Effector CD4-positive, alpha-beta T cell (primary cell): ENCODE data around the gene SMYD3.
"Not testable (repeated sequence)": the region's sequence is repeated elsewhere in the genome, so short reads cannot be mapped to it uniquely, and the experiment has no call there.

Experiments used
- DNase-seq: peaks from one replicate; pipeline ENCODE4 v3.0.0-alpha.2; 2020

SMYD3 gene

GRCh38 chr1:246416261-246416660 is 90.8 kb downstream of the SMYD3 start:
- DNase-seq: no peak

DNA sequence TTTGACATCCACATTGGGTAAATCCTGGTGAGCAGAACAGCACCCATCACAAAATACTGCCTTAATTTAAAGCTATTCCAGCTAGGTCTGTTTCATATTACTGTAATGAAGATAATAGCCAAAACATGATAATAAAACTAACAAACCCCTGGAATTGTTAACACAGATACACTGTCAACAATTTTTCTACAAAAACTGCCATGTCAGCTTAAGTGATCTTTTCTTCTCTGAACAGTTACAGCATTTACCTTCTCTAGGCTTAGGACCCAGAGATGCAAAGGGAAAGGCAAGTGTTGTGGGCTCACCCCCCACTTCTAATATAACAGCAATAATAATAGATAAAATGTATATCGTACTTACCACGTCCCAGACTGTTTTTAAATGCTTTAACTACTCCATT is 92.1 kb downstream of the SMYD3 start:
- DNase-seq: no peak

- DNase-seq: no peak
Measured at GRCh38 chr1:246413430-246413829, 93.6 kb downstream of the SMYD3 start.

DNA sequence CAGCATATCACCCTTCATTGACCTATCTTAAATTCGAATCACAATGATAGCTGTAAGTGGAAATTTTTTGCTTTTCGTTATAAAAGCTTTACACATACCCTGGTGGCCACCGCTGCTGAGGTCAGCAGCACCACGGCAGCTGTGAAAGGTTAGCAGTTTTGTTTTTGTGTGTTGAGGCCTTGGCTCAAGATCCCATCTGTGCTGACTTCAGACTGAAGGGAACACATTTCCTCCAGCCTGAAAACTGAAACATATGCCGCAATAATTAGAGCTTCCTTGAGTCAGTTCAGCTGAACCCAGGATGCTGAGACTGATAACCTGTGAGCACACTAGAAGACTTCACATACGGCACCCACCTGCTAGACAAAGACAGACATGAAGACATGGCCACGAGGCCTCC is 103.0 kb downstream of the SMYD3 start:
- DNase-seq: no peak

DNA sequence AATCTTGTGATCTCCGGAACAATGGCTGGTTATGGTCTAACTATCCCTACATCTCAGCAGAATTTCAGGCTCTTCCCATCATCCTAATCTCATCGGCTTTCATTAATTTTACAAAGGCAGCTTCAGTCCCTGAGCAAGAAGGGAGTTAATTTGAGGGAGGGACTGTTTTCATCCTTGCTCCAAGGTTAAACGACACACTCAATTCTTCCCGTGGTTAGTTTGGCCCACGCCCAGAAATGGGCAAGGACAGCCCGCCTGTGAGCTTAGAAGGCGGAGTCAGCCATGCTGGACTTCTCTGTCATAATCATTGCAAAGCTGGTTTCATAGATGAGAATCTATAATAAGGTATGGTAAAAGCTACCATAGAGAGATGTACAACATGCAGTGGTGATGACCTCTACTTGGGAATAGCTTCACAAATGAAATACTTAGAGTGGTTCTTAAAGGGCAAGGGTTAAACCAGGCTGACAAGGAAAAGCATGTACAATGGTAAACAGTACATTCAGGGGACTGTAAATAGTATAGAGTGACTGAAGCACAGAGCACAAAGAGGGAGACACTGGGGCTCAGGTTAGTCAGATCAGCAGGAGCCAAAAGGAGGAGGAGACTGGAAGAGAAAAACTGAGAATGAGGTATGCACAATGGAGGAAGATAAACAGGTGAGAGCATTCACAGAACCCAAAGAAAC is 108.8 kb downstream of the SMYD3 start:
- DNase-seq: no peak

GRCh38 chr1:246397046-246397445 is 110.0 kb downstream of the SMYD3 start:
- DNase-seq: no peak

- no peak for DNase-seq
Measured at GRCh38 chr1:246396322-246396721, 110.8 kb downstream of the SMYD3 start.

- no peak for DNase-seq
Measured at GRCh38 chr1:246394121-246394520, 113.0 kb downstream of the SMYD3 start.

DNA sequence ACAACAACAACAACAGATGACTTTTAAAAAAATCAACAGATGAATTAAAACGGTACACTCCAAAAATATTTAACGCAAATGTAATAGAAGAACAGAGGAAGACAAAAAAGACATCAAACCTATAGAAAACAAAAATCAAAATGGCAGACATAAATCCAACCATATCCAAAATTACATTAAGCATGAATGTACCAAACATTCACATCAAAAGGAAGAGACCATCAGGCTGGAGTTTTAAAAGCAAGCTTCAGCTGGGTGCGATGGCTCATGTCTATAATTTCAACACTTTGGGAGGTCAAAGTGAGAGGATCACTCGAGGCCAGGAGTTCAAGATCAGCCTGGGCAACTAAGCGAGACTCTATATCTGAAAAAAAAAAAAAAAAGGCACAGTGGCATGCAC is 116.2 kb downstream of the SMYD3 start:
- no peak for DNase-seq

DNA sequence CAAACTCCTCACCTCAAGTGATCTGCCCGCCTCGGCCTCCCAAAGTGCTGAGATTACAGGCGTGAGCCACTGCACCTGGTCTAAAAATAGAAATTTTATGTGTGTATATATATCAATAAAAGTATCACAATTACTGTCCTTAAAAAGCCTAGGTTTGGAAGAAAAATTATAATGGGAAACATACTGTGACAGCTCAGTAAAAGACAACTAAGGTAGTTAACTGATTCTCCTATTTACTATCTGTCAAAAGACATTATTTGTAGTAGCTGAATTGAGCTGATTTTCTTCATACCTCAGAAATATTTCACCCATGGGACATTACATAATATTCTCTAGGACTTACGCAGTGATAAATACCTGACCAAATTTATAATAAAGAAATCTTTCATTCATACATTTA is 122.5 kb downstream of the SMYD3 start:
- no peak for DNase-seq

GRCh38 chr1:246383791-246384190 is 123.3 kb downstream of the SMYD3 start:
- no peak for DNase-seq

GRCh38 chr1:246383239-246383589 is 123.9 kb downstream of the SMYD3 start:
- no peak for DNase-seq

DNA sequence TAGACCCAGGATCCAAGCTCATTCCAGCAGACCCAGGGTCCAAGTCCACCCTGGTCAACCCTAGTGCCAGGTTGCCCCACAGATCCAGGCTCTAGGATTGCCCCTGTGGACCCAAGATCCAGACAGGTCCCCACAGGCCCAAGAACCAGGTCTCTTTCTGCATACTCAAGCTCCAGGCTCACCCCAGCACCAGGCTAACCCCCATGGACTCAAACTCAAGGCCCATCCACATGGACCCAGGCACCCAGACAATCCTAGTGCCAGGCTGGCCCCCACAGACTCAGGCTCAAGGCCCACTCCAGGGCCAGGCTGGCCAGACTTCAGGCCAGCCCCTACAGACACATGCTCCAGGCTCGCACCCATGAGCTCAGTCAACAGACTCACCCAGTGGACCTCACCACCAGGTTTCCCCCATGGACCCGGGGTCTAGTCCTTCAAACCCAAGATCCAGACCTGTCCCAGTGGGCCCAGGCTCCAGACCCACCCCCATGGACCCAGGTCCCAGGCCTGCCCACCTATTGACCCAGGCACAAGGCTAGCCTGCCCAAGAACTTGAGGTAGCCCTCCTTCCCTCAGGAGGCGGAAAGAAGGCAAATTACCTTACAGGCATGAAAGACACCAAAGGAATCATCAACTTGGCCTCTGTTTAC is 124.4 kb downstream of the SMYD3 start:
- no peak for DNase-seq

DNA sequence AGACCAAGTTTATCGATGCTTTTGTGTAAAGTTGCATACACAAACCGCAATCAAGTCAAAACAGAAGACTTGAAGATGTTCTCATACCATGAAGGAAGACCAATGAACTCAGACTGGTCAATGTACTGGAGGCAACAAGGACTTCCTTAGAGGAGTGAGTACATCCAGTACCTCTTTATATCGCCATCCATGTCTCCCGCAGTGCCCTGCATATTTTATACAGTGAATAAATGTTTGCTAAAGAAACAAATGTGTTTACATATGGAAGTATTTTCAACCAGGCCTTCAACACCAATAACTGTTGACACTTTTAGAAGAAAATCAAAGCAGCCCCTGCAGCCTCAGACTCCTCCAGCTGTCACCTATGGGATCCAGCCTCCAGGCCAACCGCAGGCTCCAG is 125.6 kb downstream of the SMYD3 start:
- DNase-seq: no peak

DNA sequence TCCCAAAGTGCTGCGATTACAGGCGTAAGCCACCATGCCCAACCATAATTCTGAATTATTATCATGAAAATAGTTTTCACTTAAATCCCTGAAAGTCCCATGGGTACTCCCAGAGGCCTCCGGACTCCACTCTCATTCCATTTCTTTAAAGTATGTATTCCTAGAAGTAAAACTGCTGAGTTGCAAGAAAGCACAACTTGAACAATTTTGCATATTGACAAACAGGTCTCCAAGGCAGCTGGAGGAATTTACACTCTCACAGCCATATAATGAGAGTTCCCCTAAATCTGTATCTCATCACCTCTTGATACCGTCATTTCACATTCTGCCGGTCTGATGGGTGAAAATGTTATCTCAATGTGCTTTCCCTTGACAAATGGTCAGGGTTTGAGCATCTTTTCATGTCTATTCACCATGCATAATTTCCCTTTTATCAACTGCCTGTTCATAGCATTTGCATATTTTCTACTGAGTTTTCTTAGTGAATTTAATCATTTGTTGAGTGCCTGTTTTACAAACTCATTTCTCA is 129.4 kb downstream of the SMYD3 start:
- DNase-seq: no peak

DNA sequence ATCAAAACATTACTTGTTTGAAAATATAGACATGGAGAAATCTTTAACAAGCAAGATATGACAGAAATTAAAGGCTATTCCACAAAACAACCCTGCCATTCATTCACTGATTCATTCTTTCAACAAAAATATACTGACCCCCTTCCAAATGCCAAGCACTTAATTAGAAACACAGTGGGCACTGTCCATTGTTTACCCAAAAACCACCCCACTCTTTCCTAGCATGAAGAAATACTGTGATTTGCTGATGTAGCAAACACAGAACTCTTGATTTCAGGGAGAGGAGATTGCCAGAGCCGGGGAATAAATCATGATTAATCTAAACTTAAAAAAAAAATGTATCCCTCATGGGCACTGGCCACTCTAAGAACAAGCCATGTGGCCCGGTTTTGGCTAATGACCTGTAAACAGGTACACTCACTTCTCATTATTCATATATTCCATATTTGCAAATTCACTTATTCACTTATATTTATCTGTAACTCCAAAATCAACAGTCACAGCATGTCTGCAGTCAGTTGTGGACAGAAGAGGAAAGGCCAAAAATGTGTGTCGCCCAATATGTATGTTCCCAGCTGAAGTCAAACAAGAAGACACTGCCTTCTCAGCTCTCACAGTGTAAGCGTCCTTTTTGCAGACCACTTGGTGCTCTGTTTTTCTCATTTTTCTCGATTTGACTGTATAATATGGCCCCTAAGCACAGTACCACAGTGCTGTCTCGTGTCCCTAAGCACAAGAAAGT is 133.1 kb downstream of the SMYD3 start:
- no peak for DNase-seq

DNA sequence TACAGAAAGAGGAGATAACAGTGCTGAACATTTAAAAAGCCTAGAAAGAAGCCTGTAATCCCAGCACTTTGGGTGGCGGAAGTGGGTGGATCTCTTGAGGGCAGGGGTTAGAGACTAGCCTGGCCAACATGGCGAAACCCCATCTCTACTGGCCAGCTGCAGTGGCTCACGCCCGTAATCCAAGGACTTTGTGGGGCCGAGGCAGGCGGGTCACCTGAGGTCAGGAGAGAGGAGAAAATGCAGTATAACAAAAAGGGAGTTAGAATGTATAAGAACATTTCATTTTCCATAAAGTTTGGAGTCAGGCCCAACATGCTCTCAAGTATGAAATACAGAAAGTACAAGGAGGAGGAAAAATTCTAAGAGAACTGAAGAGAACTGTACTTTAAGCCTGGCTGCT is 134.5 kb downstream of the SMYD3 start:
- DNase-seq: no peak

DNA sequence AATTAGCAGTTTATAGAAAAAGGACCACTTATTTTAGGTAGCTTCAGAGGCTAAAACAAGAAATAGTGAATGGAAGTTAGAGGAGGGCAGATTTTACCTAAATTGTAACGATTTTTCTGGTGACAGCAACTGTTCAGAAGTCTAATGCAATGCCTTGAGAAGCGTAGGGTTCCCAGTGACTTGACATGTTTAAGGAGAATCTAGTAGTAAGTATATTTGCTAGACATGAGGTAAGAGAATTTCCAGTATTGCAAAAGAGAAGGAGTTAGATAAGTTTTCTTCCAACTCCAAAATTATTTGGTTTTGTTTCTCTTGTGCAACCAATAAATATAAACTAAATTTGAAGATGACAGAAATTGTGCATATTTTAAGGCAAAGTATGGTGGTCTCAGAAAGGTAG is 140.0 kb downstream of the SMYD3 start:
- no peak for DNase-seq

GRCh38 chr1:246365708-246366107 is 141.4 kb downstream of the SMYD3 start:
- DNase-seq: no peak

DNA sequence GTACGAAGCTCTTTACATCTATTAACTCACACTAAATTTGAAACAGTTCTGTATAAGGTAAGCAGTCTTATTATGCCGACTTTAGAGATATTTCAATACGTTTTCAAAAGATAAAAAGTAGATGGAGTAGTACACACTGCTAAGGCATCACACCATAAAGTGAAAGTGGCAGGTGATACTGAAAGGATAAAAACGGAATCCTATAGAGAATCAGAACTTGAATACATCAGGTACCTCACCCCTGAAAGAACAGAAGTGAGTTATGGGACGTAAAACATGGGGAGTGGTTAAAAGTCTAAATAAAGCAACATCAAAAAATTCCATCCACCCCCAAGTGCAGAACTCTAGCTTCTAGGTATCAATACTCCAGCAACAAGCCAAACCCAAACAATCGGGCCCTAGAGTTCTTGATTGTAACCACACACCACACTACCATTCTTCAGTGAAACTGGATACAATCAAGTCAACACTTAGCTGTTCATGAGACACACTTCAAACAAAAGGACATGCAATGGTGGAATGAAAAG is 142.6 kb downstream of the SMYD3 start:
- DNase-seq: no peak

DNA sequence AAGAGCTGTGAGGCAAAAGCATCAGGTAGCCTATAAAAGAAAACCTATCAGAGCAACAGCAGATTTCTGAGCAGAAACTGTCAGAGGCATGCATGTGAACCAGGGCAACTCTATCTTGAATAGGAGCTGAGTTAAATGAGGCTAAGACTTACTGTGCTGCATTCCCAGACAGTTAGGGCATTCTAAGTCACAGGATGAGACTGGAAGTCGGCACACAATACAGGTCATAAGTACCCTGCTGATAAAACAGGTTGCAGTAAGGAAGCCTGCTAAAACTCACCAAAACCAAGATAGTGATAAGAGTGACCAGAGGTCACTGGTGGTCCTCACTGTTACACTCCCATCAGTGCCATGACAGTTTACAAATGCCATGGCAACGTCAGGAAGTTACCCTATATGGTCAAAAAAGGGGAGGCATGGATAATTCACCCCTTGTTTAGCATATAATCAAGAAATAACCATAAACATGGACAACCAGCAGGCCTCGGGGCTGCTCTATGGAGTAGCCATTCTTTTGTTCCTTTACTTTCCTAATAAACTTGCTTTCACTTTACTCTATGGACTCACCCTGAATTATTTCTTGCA is 150.0 kb downstream of the SMYD3 start:
- not testable (repeated sequence) for DNase-seq

- no peak for DNase-seq
Measured at GRCh38 chr1:246355411-246356230, 151.5 kb downstream of the SMYD3 start.
